Suppressor macrophage treated with lipopolysaccharide for 1 hour (primary cell): ENCODE measurements around the gene GJD4.

Source experiments
- DNase-seq, 3 donors: peaks; one replicate each; pipeline ENCODE4 v3.0.0-alpha.2; 2020 to 2022

GJD4 gene, protein sequence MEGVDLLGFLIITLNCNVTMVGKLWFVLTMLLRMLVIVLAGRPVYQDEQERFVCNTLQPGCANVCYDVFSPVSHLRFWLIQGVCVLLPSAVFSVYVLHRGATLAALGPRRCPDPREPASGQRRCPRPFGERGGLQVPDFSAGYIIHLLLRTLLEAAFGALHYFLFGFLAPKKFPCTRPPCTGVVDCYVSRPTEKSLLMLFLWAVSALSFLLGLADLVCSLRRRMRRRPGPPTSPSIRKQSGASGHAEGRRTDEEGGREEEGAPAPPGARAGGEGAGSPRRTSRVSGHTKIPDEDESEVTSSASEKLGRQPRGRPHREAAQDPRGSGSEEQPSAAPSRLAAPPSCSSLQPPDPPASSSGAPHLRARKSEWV

DNA sequence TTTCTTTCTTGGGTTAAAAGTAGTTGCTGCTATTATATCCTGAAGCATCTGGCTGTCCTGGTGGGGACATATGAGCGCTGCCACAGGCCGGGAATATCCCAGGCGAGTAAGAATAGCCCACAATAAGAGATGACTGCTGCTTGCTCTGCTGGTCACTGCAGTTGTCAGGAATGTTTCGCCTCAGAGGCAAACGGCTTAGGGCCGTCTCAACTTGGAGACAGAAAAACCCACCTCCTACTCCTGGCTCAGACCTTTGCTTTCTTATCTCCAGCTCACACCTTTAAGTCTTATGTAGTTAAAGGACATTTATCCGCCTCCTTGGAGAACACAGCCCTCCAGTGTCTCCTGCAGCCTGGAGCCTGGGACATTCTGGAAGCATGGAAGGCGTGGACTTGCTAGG lies at the start of gene GJD4:
Gene GJD4, plus strand, starts transcription at position 151 of the 400 bp plus-strand sequence. Its CDS starts 227 bp downstream, at position 378.
- no peak for DNase-seq

DNA sequence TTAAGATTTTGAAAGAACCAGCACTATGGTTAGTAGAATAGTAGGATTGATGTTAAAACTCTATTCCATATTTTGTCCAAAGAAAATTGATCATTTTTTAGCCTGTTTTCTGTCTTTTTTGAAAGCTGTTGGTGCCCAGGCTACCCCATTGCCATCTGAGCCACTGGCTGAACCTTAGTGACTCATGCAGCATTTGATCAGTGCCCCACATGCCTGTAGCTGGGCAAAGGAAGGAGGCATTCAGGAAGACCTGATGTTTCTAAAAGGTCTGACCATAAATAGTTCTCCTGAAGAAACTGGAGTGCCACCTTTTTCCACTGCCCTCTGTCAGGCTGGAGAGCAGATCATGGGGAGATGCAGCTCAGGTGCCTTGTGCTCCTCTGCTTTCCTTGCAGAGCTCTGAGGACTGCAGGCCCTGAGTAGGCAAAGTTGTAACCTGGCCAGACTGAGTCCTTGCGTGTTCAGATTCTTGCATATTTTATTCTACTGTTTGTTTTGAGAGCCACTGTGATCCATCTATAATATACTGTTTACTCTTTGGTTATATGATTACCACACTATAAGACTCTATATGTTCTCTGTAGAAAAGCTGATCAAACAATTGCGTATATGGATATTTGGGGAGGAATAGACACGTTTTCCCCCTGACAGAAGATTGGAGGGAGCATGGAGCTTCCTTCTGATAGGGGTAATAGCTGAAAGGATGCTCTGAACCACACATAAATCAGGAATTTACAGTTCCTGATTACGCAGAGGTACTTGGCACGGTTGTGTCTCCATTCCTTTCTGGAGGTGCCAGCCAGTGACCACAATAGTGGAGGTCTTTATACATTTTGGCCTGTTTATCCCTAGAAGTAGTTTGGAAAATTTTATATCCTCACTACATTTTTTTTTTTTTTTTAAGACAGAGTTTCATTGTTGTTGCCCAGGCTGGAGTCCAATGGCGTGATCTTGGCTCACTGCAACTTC lies 48.9 kb upstream of the GJD4 start:
- no peak for DNase-seq

GRCh38 chr10:35558276-35558675 lies 46.9 kb upstream of the GJD4 start:
- DNase-seq: no peak

GRCh38 chr10:35559416-35559815 lies 45.7 kb upstream of the GJD4 start:
- no peak for DNase-seq

DNA sequence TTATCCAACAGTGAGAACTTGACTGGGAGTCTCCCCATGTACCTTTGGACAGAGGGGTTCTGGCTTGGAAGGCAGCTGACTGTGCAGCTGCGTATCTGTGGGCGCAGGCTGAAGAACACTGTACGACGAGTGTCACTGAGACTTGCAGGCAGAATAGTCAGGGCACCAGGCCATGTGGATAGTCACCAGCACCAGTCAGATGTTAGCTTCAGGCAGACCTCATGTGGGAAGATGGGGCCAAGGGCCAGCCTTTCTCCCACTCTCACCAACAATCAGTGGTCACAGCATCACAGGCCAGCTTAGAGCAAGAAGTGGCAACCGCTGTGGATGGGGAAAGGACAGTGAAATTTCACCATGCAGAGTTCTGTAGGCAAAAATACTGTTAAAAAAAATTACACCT lies 43.4 kb upstream of the GJD4 start:
- no peak for DNase-seq

DNA sequence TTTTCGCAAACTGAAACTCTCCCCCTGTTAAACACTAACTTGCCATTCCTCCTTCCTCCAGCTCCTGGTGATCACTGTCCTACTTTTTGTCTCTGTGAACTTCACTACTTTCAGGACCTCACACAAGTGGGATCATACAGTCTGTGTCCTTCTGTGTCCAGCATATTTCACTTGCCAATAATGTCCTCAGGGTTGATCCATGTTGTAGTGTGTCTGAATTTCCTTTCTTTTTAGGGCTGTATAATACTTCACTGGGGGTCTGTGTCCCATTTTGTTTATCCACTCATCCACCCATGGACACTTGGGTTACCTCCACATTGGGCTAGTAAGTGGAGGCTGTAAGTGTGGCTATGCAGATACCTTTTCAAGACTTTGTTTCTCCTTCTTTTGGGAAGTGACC lies 42.7 kb upstream of the GJD4 start:
- no peak for DNase-seq

GRCh38 chr10:35563261-35563891 lies 41.8 kb upstream of the GJD4 start:
- DNase-seq: peak; percentile 57 to 71 (median 70)

DNA sequence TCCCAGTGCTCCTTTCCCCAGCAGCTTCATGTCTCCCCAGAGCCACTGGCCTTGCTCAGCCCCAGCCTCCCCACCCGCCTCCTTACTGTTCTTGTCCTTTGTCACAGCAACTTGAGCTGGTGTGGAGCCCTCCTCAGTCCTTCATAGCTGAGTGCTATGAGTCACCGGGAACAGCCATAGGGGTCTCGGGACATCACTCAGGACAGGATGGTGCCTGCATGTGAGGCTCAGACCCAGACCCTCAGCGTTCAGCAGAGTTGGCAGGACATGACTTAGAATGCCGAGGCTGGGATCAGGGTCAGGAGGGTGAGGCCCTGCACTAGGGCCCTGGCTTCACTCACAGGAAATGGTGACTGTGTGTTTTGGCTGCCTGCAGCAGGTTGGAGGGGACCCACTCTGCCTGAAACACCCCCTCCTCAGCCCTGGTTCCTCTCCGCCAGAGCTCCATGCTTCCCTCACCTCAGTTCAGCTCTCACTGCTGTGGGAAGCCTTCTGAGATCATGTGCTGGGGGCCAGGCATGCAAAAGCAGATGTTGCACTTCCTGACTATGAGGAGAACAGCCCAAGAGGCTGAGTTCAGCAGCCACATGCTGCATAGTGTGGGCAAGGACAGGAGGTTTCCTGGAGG lies 40.7 kb upstream of the GJD4 start:
- DNase-seq: peak; percentile 57 to 67 (median 59)

DNA sequence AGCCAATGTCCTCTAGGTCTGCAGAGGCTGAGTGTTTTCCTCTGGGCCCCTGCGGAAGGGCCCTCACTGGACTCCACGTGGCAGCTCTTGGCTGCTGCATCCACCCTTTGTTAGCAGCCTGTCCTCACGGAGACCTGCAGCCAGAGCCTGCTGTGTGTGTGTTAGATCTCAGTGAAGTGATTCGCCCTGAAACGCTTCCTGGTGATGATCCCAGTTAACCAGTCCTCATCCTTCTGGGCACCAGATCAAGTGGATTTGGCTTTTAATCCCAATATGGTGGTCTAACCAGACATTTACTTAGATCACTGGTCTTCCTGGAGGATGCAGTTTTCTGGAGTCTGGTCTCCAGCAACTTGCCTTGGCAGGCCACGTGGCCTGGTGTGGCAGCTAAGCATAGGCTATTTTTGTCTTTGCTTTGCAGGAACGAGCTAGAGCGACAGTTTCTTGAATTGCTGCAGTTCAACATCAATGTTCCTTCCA lies 39.5 kb upstream of the GJD4 start:
- no peak for DNase-seq

DNA sequence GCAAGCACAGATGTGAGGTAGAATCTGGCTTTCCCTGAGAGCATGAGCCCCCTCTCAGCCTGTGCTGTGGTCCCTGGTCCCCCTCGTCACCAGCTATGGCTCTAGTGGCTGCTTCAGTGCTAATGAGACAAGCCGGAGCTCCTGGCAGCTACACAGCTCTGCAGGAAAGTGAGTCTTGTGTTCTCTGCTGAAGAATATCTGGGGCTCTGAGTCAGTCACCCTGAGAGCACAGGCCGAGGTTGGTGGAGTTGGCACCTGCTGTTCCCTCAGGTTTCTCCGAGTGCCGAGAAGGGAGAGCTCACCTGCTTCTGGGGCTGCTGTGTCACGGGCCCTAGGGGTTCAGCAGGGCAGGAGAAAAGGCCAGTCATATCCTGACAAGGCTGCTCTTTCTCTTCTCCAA lies 37.2 kb upstream of the GJD4 start:
- no peak for DNase-seq

DNA sequence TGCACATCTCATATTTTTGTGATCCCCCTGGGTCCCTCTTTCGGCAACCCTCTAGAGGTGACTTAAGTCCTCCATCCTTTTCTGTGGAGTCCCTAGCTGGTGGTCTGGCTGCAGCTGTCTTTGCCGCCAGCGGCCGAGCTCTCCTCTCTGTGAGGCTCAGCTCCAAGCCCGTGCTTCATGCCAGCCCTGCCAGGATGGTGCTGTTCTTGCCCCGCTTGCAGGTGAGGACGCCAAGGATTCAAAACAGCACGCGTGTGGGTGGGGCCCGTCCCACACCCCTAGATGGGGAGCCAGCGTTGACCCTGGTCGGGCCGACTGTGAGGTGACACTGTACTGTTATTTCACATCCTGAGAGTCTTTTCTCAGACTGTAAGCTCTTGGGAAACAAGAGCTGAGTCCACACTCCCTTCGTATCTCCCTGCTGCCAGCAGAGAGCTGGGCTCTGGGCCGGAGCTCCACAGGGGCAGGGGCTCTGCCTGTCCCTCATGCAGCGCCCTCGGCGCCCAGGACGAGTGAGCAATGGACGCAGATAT lies 36.6 kb upstream of the GJD4 start:
- no peak for DNase-seq

- DNase-seq: no peak
Observed at GRCh38 chr10:35569111-35569707, 35.9 kb upstream of the GJD4 start.

DNA sequence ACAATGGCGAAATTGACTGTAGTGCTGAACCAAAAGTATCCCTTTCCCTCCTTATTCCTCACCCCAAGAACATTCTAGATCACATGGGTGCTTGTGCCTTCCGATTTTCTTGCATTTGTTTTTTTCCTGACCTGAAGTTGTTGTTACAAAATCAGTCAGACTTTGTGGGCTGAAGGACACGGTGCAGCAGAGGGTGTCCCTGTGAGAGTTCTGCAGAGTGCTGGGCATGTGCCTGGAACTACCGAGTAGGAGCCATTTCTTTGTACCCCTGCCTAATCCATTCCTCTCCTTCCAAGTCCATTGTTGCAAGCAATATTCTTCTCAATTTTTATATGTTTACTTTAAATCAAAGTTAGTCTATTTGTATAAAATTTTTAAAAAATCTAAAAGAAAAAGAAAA lies 35.3 kb upstream of the GJD4 start:
- no peak for DNase-seq

DNA sequence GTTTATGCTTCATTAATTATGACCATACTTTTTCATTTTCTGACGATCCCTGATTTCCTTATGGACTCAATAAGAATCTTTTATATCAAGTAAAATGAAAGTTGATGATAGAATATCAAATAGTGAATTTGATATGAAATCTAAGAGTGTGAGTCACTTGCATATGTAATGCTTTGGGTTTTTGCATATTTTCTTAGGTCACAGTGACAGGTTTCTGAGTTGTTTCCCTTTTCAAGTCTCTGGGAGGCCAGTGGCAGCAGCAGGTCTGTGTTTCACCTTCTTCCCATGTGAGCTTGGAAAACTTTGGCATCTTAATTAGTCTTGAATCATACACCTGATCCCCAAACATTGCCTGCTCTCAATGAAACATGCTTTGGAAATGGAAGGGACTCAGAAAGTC lies 34.7 kb upstream of the GJD4 start:
- DNase-seq: no peak

GRCh38 chr10:35572583-35572982 lies 32.6 kb upstream of the GJD4 start:
- DNase-seq: peak in 1 of 3 donors; percentile 6

DNA sequence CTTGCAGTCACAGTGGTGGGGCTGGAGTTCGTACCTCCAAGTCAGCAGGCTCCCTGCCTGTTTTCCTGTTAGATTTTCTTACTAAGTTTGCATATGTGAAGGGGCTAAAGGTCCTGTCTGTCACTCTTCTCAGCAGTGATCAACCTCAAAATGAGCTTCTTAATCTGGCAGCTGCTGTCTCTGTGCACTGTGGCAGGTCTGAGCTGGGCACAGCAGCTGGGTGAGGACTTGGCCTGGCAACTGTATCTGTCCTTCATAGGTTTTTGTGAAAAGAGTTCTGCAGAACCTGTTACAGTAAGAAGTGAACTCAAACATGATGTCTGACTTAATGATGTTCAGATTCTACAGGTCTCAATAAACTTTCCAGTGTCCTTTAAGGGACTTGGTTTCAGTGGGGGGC lies 31.3 kb upstream of the GJD4 start:
- no peak for DNase-seq

- no peak for DNase-seq
Observed at GRCh38 chr10:35574924-35575352, 30.2 kb upstream of the GJD4 start.

GRCh38 chr10:35575640-35576039 lies 29.5 kb upstream of the GJD4 start:
- no peak for DNase-seq

DNA sequence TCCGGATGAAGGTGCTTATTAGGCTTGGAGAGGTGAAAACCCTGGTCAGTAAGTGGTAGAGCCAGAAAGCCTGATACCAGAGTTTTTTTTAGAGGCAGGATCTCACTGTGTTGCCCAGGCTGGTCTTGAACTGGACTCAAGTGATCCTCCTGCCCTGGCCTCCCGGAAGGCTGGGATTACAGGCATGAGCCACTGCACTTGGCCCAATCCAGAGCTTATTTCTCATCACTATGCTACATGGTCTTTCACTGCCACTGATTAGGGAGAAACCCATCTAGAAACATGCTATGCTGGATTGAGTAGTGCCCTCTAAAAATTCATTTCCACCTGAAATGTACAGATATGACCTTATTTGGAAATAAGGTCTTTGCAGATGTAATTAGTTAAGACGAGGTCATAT lies 28.4 kb upstream of the GJD4 start:
- DNase-seq: no peak

GRCh38 chr10:35577926-35578617 lies 27.1 kb upstream of the GJD4 start:
- DNase-seq: no peak

GRCh38 chr10:35578618-35578956 lies 26.6 kb upstream of the GJD4 start:
- no peak for DNase-seq

GRCh38 chr10:35579116-35579515 lies 26.0 kb upstream of the GJD4 start:
- DNase-seq: no peak
